C4-2B (cell line): Measurements from ENCODE around the gene RNLS.
"Not testable (repeated sequence)": the region's sequence is repeated elsewhere in the genome, so short reads cannot be mapped to it uniquely, and the experiment has no call there.

Source experiments
- H3K27ac ChIP-seq: fragments of 450-650 bp; 2 replicates; pipeline ENCODE4 v1.5.1; 2017
- CTCF ChIP-seq: fragments of 450-650 bp; conservative IDR thresholded peaks from 2 replicates; pipeline ENCODE4 v1.5.1; 2017; ENCODE audit warnings: mild to moderate bottlenecking
- ZFX ChIP-seq: fragments of 450-650 bp; IDR thresholded peaks from 2 replicates; pipeline ENCODE4 v1.6.1; 2017

The RNLS gene

GRCh38 chr10:88312855-88313254, 270.3 kb downstream of the RNLS start:
- no peak overlapping the region for H3K27ac ChIP-seq
- no peak for TF ChIP-seq ZFX
- no peak for TF ChIP-seq CTCF

- TF ChIP-seq CTCF (no peak), ZFX (no peak)
- H3K27ac ChIP-seq, result no peak overlapping the region
These were observed 271.9 kb downstream of the RNLS start for GRCh38 chr10:88311264-88311663.

- no peak overlapping the region for H3K27ac ChIP-seq
- no peak for TF ChIP-seq ZFX
- no peak for TF ChIP-seq CTCF
These were observed 273.8 kb downstream of the RNLS start for GRCh38 chr10:88309365-88309764.

- not testable (repeated sequence) for H3K27ac ChIP-seq
These were observed 274.8 kb downstream of the RNLS start for GRCh38 chr10:88308361-88308760.

GRCh38 chr10:88299787-88300186, 283.3 kb downstream of the RNLS start:
- no peak overlapping the region for H3K27ac ChIP-seq
- no peak for TF ChIP-seq ZFX
- TF ChIP-seq CTCF, result no peak

GRCh38 chr10:88297103-88297502, 286.0 kb downstream of the RNLS start:
- TF ChIP-seq CTCF, result no peak
- TF ChIP-seq ZFX, result no peak
- H3K27ac ChIP-seq, result no peak overlapping the region

GRCh38 chr10:88293651-88294230, 289.4 kb downstream of the RNLS start:
- TF ChIP-seq CTCF (no peak), ZFX (no peak)

GRCh38 chr10:88293073-88293472, 290.0 kb downstream of the RNLS start:
- TF ChIP-seq ZFX (no peak), CTCF (no peak)
- no peak overlapping the region for H3K27ac ChIP-seq

More at GRCh38 chr10:88293651-88294230, 289.4 kb downstream of the RNLS start:
- no peak overlapping the region for H3K27ac ChIP-seq
